Astrocyte of the cerebellum (primary cell): Measurements from ENCODE around the gene GRID1.

Experiments
- DNase-seq: peaks from one replicate; pipeline ENCODE4 v3.0.0-alpha.2; 2011; ENCODE audit warnings: low read depth
- H3K4me3 ChIP-seq: 2 replicates; pipeline ENCODE4 v1.5.1; 2011; ENCODE audit warnings: mild to moderate bottlenecking, low read depth, low read length, moderate library complexity
- in situ Hi-C: cut with HindIII; loops from 2 replicates; pipeline ENCODE4 v1.10.0; 2017; ENCODE audit warnings: low sequenced_read_pairs
- TF ChIP-seq, protein P1 (sequence below): IDR thresholded peaks from 2 replicates; pipeline ENCODE4 v1.5.1; 2012; ENCODE audit warnings: low read length, low read depth, moderate library complexity, mild to moderate bottlenecking; ENCODE audit errors: missing control alignments

GRID1 gene

GRCh38 chr10:86057708-86058107 is 308.9 kb downstream of the GRID1 start:
- in situ Hi-C loops = no loop called here

GRCh38 chr10:86056672-86057071 is 309.9 kb downstream of the GRID1 start:
- in situ Hi-C loops = no loop called here
- no peak overlapping the region for H3K4me3 ChIP-seq
- TF ChIP-seq, protein P1, sequence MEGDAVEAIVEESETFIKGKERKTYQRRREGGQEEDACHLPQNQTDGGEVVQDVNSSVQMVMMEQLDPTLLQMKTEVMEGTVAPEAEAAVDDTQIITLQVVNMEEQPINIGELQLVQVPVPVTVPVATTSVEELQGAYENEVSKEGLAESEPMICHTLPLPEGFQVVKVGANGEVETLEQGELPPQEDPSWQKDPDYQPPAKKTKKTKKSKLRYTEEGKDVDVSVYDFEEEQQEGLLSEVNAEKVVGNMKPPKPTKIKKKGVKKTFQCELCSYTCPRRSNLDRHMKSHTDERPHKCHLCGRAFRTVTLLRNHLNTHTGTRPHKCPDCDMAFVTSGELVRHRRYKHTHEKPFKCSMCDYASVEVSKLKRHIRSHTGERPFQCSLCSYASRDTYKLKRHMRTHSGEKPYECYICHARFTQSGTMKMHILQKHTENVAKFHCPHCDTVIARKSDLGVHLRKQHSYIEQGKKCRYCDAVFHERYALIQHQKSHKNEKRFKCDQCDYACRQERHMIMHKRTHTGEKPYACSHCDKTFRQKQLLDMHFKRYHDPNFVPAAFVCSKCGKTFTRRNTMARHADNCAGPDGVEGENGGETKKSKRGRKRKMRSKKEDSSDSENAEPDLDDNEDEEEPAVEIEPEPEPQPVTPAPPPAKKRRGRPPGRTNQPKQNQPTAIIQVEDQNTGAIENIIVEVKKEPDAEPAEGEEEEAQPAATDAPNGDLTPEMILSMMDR = no peak
- no peak for DNase-seq

More at GRCh38 chr10:86057708-86058107, 308.9 kb downstream of the GRID1 start:
- TF ChIP-seq, protein P1 = no peak
- no peak overlapping the region for H3K4me3 ChIP-seq
- no peak for DNase-seq

DNA sequence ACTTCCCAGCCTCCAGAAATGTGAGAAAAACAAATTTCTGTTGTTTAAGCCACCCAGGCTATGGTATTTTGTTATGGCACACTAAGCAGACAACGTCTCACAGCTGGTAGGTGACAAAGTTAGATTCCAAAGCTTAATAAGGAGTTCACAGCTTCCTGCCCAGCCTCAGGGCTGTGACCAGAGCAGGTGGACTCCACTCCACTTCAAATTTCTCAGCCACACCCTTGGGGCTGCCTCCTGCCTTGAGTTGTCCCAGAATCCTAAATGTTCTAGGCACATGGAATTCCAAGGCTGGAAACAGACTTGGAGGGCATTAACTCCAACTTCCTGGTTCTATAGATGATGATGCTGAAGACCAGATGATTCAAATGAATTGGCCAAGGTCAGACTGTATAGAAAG is 310.7 kb downstream of the GRID1 start:
- in situ Hi-C loops = no loop called here
- no peak for DNase-seq
- TF ChIP-seq, protein P1 = no peak
- no peak overlapping the region for H3K4me3 ChIP-seq

DNA sequence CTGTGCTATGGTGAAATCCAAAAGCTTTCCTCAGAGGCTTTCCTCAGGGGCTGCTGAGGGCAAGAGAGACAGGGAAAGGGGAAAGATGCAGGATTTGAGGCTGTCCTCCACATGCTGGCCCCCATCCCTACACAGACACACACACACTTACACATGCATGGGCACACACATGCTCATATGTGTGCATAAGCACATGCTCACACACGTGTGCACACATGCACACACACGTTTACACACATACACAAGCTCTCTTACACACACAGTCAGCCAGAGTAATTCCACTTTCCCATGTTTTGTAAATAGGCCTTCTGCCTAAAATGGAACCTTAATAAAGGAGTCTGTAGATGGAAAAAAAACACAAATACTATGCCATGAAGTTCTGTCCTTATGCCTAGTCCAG is 312.9 kb downstream of the GRID1 start:
- TF ChIP-seq, protein P1 = no peak
- in situ Hi-C loops = no loop called here

GRCh38 chr10:86051586-86051985 is 315.0 kb downstream of the GRID1 start:
- TF ChIP-seq, protein P1 = no peak
- in situ Hi-C loops = no loop called here
- no peak for DNase-seq
- H3K4me3 ChIP-seq = no peak overlapping the region

More for the DNA sequence above, 312.9 kb downstream of the GRID1 start:
- no peak for DNase-seq
- no peak overlapping the region for H3K4me3 ChIP-seq

GRCh38 chr10:86049442-86049841 is 317.2 kb downstream of the GRID1 start:
- in situ Hi-C loops = no loop called here
- no peak overlapping the region for H3K4me3 ChIP-seq
- no peak for DNase-seq
- TF ChIP-seq, protein P1 = no peak

GRCh38 chr10:86048973-86049372 is 317.6 kb downstream of the GRID1 start:
- TF ChIP-seq, protein P1 = no peak
- no peak for DNase-seq
- no peak overlapping the region for H3K4me3 ChIP-seq
- in situ Hi-C loops = no loop called here
